Testis (tissue), 3 donors: ENCODE measurements around the gene RAB11FIP2. TPM values are rescaled to one million over a fixed set of nuclear protein-coding genes. Genes with fewer than 3 reads are reported as not detected.

Source experiments
- DNase-seq: peaks from one replicate; pipeline ENCODE4 v3.0.0-alpha.2; 2019
- H3K27ac ChIP-seq, 2 donors: fragments of 200-600 bp; sonication (generic); one replicate each; pipeline ENCODE4 v1.5.1; 2019
- H3K27me3 ChIP-seq: fragments of 200-600 bp; sonication (generic); one replicate; pipeline ENCODE4 v1.5.1; 2019
- H3K36me3 ChIP-seq: fragments of 200-600 bp; sonication (generic); one replicate; pipeline ENCODE4 v1.5.1; 2017; ENCODE audit warnings: low read depth; ENCODE audit errors: missing control alignments
- H3K4me1 ChIP-seq: fragments of 200-600 bp; sonication (generic); one replicate; pipeline ENCODE4 v1.5.1; 2019
- H3K4me3 ChIP-seq, 2 donors: fragments of 200-600 bp; sonication (generic); one replicate each; pipeline ENCODE4 v1.5.1; 2017 to 2019
- H3K9me3 ChIP-seq: fragments of 200-600 bp; sonication (generic); one replicate; pipeline ENCODE4 v1.5.1; 2017
- CTCF ChIP-seq, 3 experiments: fragments of 450-650 bp in 2 of 3; fragments of 200-600 bp in 1 of 3; sonication (generic) in 1 of 3; IDR thresholded peaks; one replicate each; pipeline ENCODE4 v1.5.1; 2016 to 2019; ENCODE audit warnings: antibody characterized with exemption in 3 of 3, mild to moderate bottlenecking in 2 of 3, moderate library complexity in 1 of 3
- POLR2A ChIP-seq: fragments of 450-650 bp; IDR thresholded peaks from one replicate; pipeline ENCODE4 v1.6.1; 2017; ENCODE audit warnings: antibody characterized with exemption, mild to moderate bottlenecking, moderate library complexity
- WGBS, 2 donors: methylation state at CpG; one replicate each; pipeline ENCODE4 v1.1.5; 2018; 5-methylcytosine and 5-hydroxymethylcytosine counted together
- intact Hi-C: fragments of 100-400 bp; cut with DNase I; formaldehyde crosslinking; loops from one replicate; pipeline ENCODE4 v1.15.1; 2023; ENCODE audit warnings: low total_unique reads
- polyA plus RNA-seq: library from polyadenylated mRNA; stranded (reverse); fragments of 350-450 nt; fragmentation: Illumina TruSeq; extraction: RNeasy Lipid Tissue Mini Kit (QIAGEN cat#74804); gene quantifications from one replicate; pipeline ENCODE4 v1.2.3, GENCODE V29; 2014; ENCODE audit warnings: low read depth, low replicate concordance; ENCODE audit not compliant: insufficient read depth
- total RNA-seq, 2 donors: library from RNA; depleted of rRNA; stranded (reverse); fragments of >200 nt; gene quantifications; one replicate each; pipeline ENCODE4 v1.2.3, GENCODE V29; 2016

The RAB11FIP2 gene
- total and polyA plus RNA-seq, 3 donors from 2014 or later, result 12.8 to 52.8 (median 41.6) TPM

- Histone ChIP-seq H3K4me3 (no peak overlapping the region), H3K27ac (no peak overlapping the region), H3K27me3 (no peaks in the 10 kb centered on the region), H3K36me3 (no peaks in the 10 kb centered on the region), H3K4me1 (no peaks in the 10 kb centered on the region), H3K9me3 (no peaks in the 10 kb centered on the region)
- no peak for DNase-seq
- TF ChIP-seq POLR2A, result no peak
- no peak for TF ChIP-seq CTCF (IDR thresholded peaks at IDR 0.05)
- intact Hi-C loops, result no loop called here
- WGBS, 2 donors, result 89 to 95% methylated on average over 2 of the region's 2 CpGs
Observed at GRCh38 chr10:118054383-118054782, 7.6 kb upstream of the RAB11FIP2 start.

GRCh38 chr10:118052816-118053215 is 6.1 kb upstream of the RAB11FIP2 start:
- DNase-seq, result no peak
- Histone ChIP-seq H3K36me3 (no peaks in the 10 kb centered on the region), H3K4me3 (no peak overlapping the region), H3K4me1 (no peaks in the 10 kb centered on the region), H3K27ac (no peak overlapping the region), H3K9me3 (no peaks in the 10 kb centered on the region), H3K27me3 (no peaks in the 10 kb centered on the region)
- TF ChIP-seq CTCF (IDR thresholded peaks at IDR 0.05) (no peak), POLR2A (no peak)
- intact Hi-C loops, result no loop called here
- 86 to 89% methylated on average over 2 of the region's 2 CpGs for WGBS, 2 donors

- intact Hi-C loops, result loop anchor here (10.0 kb wide), 1 partner anchor 503 kb away; the partner anchor contains the start of gene EMX2
Observed at GRCh38 chr10:118047880-118048279, 1.1 kb upstream of the RAB11FIP2 start.

DNA sequence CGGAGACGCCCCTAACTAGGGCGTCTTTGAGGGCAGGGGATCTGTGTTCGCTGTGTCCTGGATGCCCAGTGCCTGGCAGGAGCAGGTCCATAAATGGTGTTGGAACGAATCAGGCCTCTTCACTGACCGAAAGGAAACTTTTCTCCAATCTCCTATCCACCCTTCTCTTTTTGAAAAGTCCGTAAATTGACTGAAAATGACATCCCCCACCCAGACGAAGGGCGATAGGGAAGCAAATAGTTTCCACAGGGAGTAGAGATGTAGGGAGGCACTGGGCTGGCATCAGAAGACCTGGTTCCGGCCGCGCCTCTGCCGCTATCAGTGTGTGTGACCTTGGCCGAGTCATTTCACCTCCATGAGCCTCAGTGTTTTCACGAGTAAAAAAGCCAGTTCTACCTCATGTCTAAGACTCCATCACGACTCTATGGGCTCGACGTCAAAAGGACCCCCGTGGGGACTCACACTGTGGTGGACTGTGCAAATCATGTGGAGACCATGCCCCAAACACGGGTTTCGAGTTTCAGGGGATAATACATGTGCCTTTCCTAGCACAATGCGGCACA is 497 bp upstream of the RAB11FIP2 start:
- no peaks in the 10 kb centered on the region for H3K36me3 ChIP-seq
- peak overlapping the region; percentile 89 to 97 for H3K4me3 ChIP-seq
- peak; percentile 32 for DNase-seq
- no peak for TF ChIP-seq CTCF (IDR thresholded peaks at IDR 0.05)
- no peak for TF ChIP-seq POLR2A
- peaks cover 18% of the 10 kb centered on the region for H3K4me1 ChIP-seq
- 18 to 23% methylated on average over 22 of the region's 22 CpGs for WGBS, 2 donors
- H3K9me3 ChIP-seq, result no peaks in the 10 kb centered on the region
- H3K27me3 ChIP-seq, result no peaks in the 10 kb centered on the region
- H3K27ac ChIP-seq, result peak overlapping the region; percentile 94 to 96
- intact Hi-C loops, result loop anchor here (10.0 kb wide), 1 partner anchor 502 kb away; the partner anchor contains the start of gene EMX2

More at GRCh38 chr10:118047880-118048279, 1.1 kb upstream of the RAB11FIP2 start:
- peaks cover 13% of the 10 kb centered on the region for H3K4me1 ChIP-seq
- TF ChIP-seq POLR2A, result no peak
- TF ChIP-seq CTCF (IDR thresholded peaks at IDR 0.05), result no peak
- no peak overlapping the region for H3K4me3 ChIP-seq
- no peaks in the 10 kb centered on the region for H3K9me3 ChIP-seq
- H3K27me3 ChIP-seq, result no peaks in the 10 kb centered on the region
- 45 to 55% methylated on average over 5 of the region's 5 CpGs for WGBS, 2 donors
- no peak overlapping the region for H3K27ac ChIP-seq
- no peaks in the 10 kb centered on the region for H3K36me3 ChIP-seq
- DNase-seq, result no peak
